ENCODE data around the gene ADAM8. TPM values are rescaled to one million over a fixed set of nuclear protein-coding genes. Genes with fewer than 3 reads are reported as not detected.

The ADAM8 gene
- total and polyA plus RNA-seq, 2 of the 8 experiments (the other 6 are each of a cell fraction or from before 2014, with no cell fraction given) = 4.6 TPM

GRCh38 chr10:133230044-133230361, 46.7 kb downstream of the ADAM8 start, which contains the start of gene UTF1:
UTF1 (plus strand) TSS chr10:133230217; CDS start chr10:133230289, 72 bp downstream.
- Histone ChIP-seq H3K4me2 (ENCODE audit: insufficient read depth in 1 of 2, low read depth in 2 of 2, low read length in 2 of 2) (peak within 1 kb of the TSS; percentile 69 to 91), H3K18ac (ENCODE audit: extremely low read depth, low read length) (peak within 1 kb of the TSS; percentile 48), H3K14ac (ENCODE audit: insufficient read length) (no peak within 1 kb of the TSS), H2AFZ (ENCODE audit: low read length) (no peak within 1 kb of the TSS), H3K23ac (ENCODE audit: insufficient read length) (no peak within 1 kb of the TSS), H3K23me2 (ENCODE audit: low read depth, low read length) (peaks cover 10% of the 10 kb centered on the region; the same call in 1 of the 2 replicates), H2BK20ac (ENCODE audit: low read length) (0 out of 2 replicates have a peak within 1 kb of the TSS, but pooled peaks have one; percentile 10), H2BK15ac (ENCODE audit: low read length) (no peak within 1 kb of the TSS), H3K27ac (ENCODE audit: low read depth, low read length) (no peak within 1 kb of the TSS), H3K9ac (replicated peaks in 1 of 4; ENCODE audit: extremely low read depth in 1 of 4, low read depth in 3 of 4, low read length in 3 of 4) (no peak within 1 kb of the TSS), H4K8ac (ENCODE audit: extremely low read depth, insufficient read depth, low read length) (peak within 1 kb of the TSS; percentile 35; the same call in 1 of the 2 replicates), H3K4me1 (replicated peaks in 1 of 4; ENCODE audit: control insufficient read depth in 3 of 4, insufficient read depth in 4 of 4, low read length in 3 of 4) (peaks cover 0 to 28% (median 12%) of the 10 kb centered on the region in 4 experiments; a peak in 6 of 7 replicates), H3K79me1 (ENCODE audit: low read depth, low read length) (no peaks in the 10 kb centered on the region; the same call in 1 of the 2 replicates), H3K4me3 (ENCODE audit: extremely low read depth in 1 of 4, insufficient read depth in 2 of 4, low read depth in 3 of 4, low read length in 4 of 4) (peak within 1 kb of the TSS; percentile 28 to 63 (median 44)), H3K27me3 (replicated peaks in 1 of 4; ENCODE audit: control insufficient read depth in 3 of 4, extremely low read depth in 1 of 4, insufficient read depth in 3 of 4, low read length in 3 of 4) (peaks cover 17 to 33% (median 30%) of the 10 kb centered on the region in 4 experiments), H4K5ac (ENCODE audit: insufficient read length, low read depth, low read length) (no peak within 1 kb of the TSS), H2BK12ac (ENCODE audit: low read depth, low read length) (no peak within 1 kb of the TSS; the same call in 1 of the 2 replicates), H2AK5ac (ENCODE audit: low read depth, low read length) (no peak within 1 kb of the TSS), H3K9me3 (ENCODE audit: insufficient read depth in 2 of 2, low read depth in 1 of 2, low read length in 1 of 2) (peaks cover 0 to 8% of the 10 kb centered on the region in 2 experiments; a peak in 1 of 4 replicates), H3K4ac (replicated peaks; ENCODE audit: insufficient read length, low read depth, low read length) (no peak within 1 kb of the TSS), H2BK120ac (replicated peaks; ENCODE audit: low read depth, low read length) (no peak within 1 kb of the TSS), H3K56ac (replicated peaks; ENCODE audit: insufficient read length, low read depth, low read length) (no peak within 1 kb of the TSS), H3K36me3 (ENCODE audit: control insufficient read depth in 2 of 4, insufficient read depth in 4 of 4, low read length in 3 of 4) (peaks cover 0 to 7% (median 3%) of the 10 kb centered on the region in 4 experiments; a peak in 3 of 8 replicates), H4K20me1 (replicated peaks in 1 of 2; ENCODE audit: control insufficient read depth in 1 of 2, insufficient read depth in 2 of 2, low read length in 2 of 2) (no peaks in the 10 kb centered on the region), H4K91ac (replicated peaks; ENCODE audit: insufficient read length, low read length) (no peak within 1 kb of the TSS), H3K79me2 (ENCODE audit: control insufficient read depth in 1 of 2, insufficient read depth in 2 of 2, low read length in 2 of 2) (no peaks in the 10 kb centered on the region), H2BK5ac (ENCODE audit: low read depth, low read length) (no peak within 1 kb of the TSS)
- FAIRE-seq (no peak), DNase-seq (ENCODE audit: low read depth in 1 of 2, low spot score in 2 of 2) (no peak)
- WGBS, 2 experiments (ENCODE audit: extremely low coverage in 1 of 2, insufficient coverage in 1 of 2, insufficient read length in 1 of 2, insufficient replicate concordance in 2 of 2, low coverage in 1 of 2, low lambda C conversion rate in 2 of 2, missing lambda C conversion rate in 1 of 2) = 3% methylated on average over 6 of the region's 49 CpGs; no CpG with 5 or more reads in 1 of the 2 experiments
- POLR2A ChIA-PET (ENCODE audit: partially characterized antibody) = interaction anchor here (0.9 to 1.0 kb wide), 3 partner anchors 8 to 78 kb away, joined by 3 to 4 read pairs (median 3); no protein-coding TSS in a partner anchor
- CTCF ChIA-PET (ENCODE audit: partially characterized antibody) = no interaction called here
- TF ChIP-seq KDM1A (IDR thresholded peaks at IDR 0.05; ENCODE audit: borderline replicate concordance, low read length) (no peak), KDM4A (IDR thresholded peaks at IDR 0.05; ENCODE audit: low read depth, low read length, severe bottlenecking) (no peak), FOSL1 (IDR thresholded peaks at IDR 0.05; ENCODE audit: insufficient read depth, low read depth, low read length) (no peak), ATF3 (IDR thresholded peaks at IDR 0.05; ENCODE audit: insufficient read depth, low read depth, low read length) (no peak), RXRA (IDR thresholded peaks at IDR 0.05; ENCODE audit: insufficient read depth, low read depth, low read length) (no peak), RBBP5 (IDR thresholded peaks at IDR 0.05; ENCODE audit: borderline replicate concordance, low read depth, low read length) (no peak), GTF2F1 (IDR thresholded peaks at IDR 0.05; ENCODE audit: borderline replicate concordance, low read depth, low read length) (no peak), BACH1 (IDR thresholded peaks at IDR 0.05; ENCODE audit: low read length) (no peak), HDAC6 (IDR thresholded peaks at IDR 0.05; ENCODE audit: low read depth, low read length) (no peak), TAF1 (IDR thresholded peaks at IDR 0.05; ENCODE audit: low read depth, low read length) (no peak), SIX5 (IDR thresholded peaks at IDR 0.05; ENCODE audit: low read depth, low read length) (no peak), RNF2 (IDR thresholded peaks at IDR 0.05; ENCODE audit: borderline replicate concordance, low read depth, low read length, missing control alignments, poor library complexity, severe bottlenecking) (no peak), CBX5 (IDR thresholded peaks at IDR 0.05; ENCODE audit: low read depth, low read length) (no peak)
